HUES64 (cell line): Measurements from ENCODE around the gene ADAMTS20.

Source experiments
- H3K27ac ChIP-seq: 2 replicates; pipeline ENCODE4 v1.7.0; 2013; ENCODE audit warnings: low read depth, low read length, inconsistent platforms
- H3K27me3 ChIP-seq: 2 replicates; pipeline ENCODE4 v1.6.1; 2013; ENCODE audit warnings: mild to moderate bottlenecking, low read length; ENCODE audit not compliant: insufficient read depth
- H3K36me3 ChIP-seq: 2 replicates; pipeline ENCODE4 v1.6.1; 2013; ENCODE audit warnings: mild to moderate bottlenecking, low read length; ENCODE audit not compliant: insufficient read depth
- H3K4me1 ChIP-seq: 2 replicates; pipeline ENCODE4 v1.6.1; 2013; ENCODE audit warnings: mild to moderate bottlenecking, low read length, moderate library complexity; ENCODE audit not compliant: insufficient read depth
- H3K4me3 ChIP-seq: 2 replicates; pipeline ENCODE4 v1.5.1; 2013; ENCODE audit warnings: mild to moderate bottlenecking, low read length, moderate library complexity
- H3K9ac ChIP-seq: 2 replicates; pipeline ENCODE4 v1.6.1; 2013; ENCODE audit warnings: mild to moderate bottlenecking, low read depth, low read length
- H3K9me3 ChIP-seq: 2 replicates; pipeline ENCODE4 v1.6.1; 2013; ENCODE audit warnings: low read depth, low read length; ENCODE audit not compliant: insufficient read depth
- WGBS: fragments of 150-250, 120-280 bp; methylation state at CpG from one replicate; pipeline ENCODE4 v1.1.7; 2013; ENCODE audit warnings: missing lambda C conversion rate; 5-methylcytosine and 5-hydroxymethylcytosine counted together

The ADAMTS20 gene

DNA sequence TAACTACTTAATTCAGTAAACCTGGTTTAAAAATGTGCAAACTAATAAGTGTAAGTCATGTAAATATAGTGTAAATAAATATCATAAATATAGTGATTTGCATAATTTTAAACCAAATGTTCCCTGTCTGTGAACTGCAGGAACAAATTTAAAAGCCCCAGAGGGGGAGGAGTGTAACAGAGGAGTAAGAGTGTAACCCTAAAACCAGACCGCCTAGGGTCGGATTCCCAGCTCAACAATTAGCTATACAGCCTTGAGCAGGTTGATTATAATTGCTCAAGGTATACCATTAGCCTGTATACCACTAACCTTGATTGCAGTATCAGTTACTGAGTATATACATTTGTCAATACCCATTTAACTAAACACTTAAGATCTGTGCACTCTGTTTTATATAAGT lies 218.4 kb downstream of the ADAMTS20 start:
- H3K27ac ChIP-seq, result no peak overlapping the region
- H3K36me3 ChIP-seq, result no peaks in the 10 kb centered on the region
- 92% methylated on average over 2 of the region's 2 CpGs for WGBS
- no peaks in the 10 kb centered on the region for H3K27me3 ChIP-seq
- no peak overlapping the region for H3K9ac ChIP-seq
- H3K9me3 ChIP-seq, result peaks cover 2% of the 10 kb centered on the region; the same call in 1 of the 2 replicates
- H3K4me3 ChIP-seq, result no peak overlapping the region
- peaks cover 13% of the 10 kb centered on the region; the same call in 1 of the 2 replicates for H3K4me1 ChIP-seq

DNA sequence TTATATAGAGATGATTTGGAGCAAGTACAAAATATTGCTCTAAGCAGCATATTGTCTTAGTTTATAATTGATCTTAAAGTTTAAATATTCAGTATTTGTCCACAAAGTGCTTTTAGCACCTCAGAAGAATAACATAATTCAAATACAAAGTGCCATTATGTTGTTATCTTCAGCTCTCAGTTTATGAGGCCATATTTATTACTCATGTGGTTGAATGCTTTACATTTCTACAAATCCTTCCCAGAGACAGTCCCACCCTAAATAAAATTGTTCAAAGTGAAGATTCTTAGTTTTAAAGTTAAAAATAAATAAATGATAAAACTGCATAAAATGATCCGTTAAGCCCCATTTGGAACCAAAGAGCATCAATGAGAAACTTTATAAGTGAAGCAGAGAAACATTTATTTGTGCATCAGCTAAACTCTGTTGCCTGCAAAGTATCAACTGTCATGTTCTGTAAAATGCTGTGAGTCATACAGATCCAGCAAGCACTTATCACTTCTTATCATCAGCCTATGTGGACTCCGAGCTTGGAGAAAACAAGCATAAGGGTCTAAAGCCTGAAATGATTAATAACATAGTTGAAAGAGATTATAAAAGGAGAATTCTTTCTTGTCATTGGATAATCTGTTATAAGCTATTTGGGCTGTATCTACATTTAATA lies 218.9 kb downstream of the ADAMTS20 start:
- peaks cover 2% of the 10 kb centered on the region; the same call in 1 of the 2 replicates for H3K9me3 ChIP-seq
- H3K4me1 ChIP-seq, result peaks cover 8% of the 10 kb centered on the region; the same call in 1 of the 2 replicates
- no peak overlapping the region for H3K9ac ChIP-seq
- no peaks in the 10 kb centered on the region for H3K27me3 ChIP-seq
- no peak overlapping the region for H3K4me3 ChIP-seq
- 100% methylated on average over 2 of the region's 2 CpGs for WGBS
- H3K27ac ChIP-seq, result no peak overlapping the region
- H3K36me3 ChIP-seq, result no peaks in the 10 kb centered on the region

DNA sequence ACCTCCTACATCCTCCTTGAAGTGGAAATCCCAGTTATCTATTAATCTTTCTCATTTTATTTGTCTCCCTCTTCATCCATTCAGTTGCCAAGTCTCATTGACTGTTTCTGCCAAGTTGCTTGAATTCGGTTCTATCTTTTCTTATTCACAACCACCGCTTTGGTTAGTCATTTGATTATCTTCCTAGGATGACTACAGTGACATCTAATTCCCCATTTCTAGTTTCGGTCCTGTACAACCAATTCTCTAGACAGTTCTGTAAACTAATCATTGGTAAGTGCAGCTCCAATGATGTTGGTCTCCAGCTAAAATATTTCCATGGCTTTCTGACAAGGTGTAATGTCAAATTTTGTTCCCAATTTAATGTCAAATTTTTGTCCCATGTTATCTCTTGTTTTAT lies 220.1 kb downstream of the ADAMTS20 start:
- no peak overlapping the region for H3K4me3 ChIP-seq
- H3K4me1 ChIP-seq, result no peaks in the 10 kb centered on the region
- H3K9ac ChIP-seq, result no peak overlapping the region
- H3K9me3 ChIP-seq, result peaks cover 2% of the 10 kb centered on the region; the same call in 1 of the 2 replicates
- H3K27ac ChIP-seq, result no peak overlapping the region
- no peaks in the 10 kb centered on the region for H3K27me3 ChIP-seq
- 96% methylated on average over 3 of the region's 3 CpGs for WGBS
- H3K36me3 ChIP-seq, result no peaks in the 10 kb centered on the region

DNA sequence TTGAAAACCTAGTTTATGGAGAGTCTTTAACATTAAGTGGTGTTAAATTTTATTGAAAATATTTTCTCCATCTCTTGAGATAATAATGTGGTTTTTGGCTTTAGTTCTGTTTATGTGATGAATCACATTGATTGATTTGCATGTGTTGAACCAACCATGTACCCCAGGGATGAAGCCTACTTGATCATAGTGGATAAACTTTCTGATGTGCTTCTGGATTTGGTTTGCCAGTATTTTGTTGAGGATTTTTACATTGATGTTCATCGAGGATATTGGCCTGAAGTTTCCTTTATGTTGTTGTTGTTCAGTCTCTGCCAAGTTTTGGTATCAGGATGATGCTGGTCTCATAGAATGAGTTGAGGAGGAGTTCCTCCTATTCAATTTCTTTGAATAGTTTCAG lies 222.6 kb downstream of the ADAMTS20 start:
- 97% methylated on average over 1 of the region's 1 CpG for WGBS
- Histone ChIP-seq H3K9ac (no peak overlapping the region), H3K27me3 (no peaks in the 10 kb centered on the region), H3K4me1 (no peaks in the 10 kb centered on the region), H3K9me3 (peaks cover 2% of the 10 kb centered on the region; the same call in 1 of the 2 replicates), H3K36me3 (no peaks in the 10 kb centered on the region), H3K27ac (no peak overlapping the region), H3K4me3 (no peak overlapping the region)

DNA sequence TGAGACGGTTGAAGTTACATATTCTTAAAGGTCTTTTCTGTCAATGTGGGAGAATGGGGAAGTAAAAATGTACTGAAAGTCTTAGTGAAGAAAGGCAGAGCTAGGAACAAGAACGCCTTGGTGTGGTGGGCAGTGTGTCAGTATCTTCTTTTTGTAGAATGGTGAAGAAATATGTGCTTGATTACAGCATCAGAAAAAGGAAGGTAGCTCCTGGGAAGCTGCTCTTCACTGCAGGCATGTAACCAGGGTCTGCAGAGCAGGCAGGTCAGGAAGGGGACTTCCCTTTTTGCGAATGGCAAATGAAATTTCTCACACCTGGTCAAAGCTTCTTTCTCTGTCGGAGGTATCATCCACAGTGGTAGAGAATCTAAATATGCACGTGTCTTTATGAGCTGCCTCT lies 226.2 kb downstream of the ADAMTS20 start:
- no peak overlapping the region for H3K27ac ChIP-seq
- 97% methylated on average over 5 of the region's 5 CpGs for WGBS

DNA sequence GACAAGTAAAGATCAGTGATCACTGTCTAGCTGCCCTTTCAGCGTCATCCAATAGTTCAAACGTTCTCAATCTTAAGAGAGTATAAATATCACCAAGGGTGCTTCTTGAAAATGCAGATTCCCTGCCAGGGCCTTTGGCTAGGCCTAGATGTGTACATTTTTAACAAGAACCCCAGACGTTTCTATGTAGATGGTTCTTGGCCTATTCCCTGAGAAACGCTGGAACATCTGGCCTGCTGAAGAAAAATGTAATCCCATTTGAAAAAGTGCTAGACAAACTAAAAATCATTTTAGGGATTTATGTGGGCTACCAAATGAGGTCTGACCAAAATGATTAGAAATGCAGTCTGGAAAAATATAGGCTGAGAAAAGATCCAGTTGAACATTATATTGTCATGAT lies 231.7 kb downstream of the ADAMTS20 start:
- Histone ChIP-seq H3K4me1 (peaks cover 5% of the 10 kb centered on the region; the same call in 1 of the 2 replicates), H3K27me3 (no peaks in the 10 kb centered on the region), H3K4me3 (no peak overlapping the region), H3K36me3 (no peaks in the 10 kb centered on the region), H3K27ac (no peak overlapping the region), H3K9ac (no peak overlapping the region), H3K9me3 (no peaks in the 10 kb centered on the region)
- WGBS, result 96% methylated on average over 4 of the region's 4 CpGs

More for the DNA sequence above, 226.2 kb downstream of the ADAMTS20 start:
- Histone ChIP-seq H3K9ac (no peak overlapping the region), H3K4me3 (no peak overlapping the region), H3K27me3 (no peaks in the 10 kb centered on the region), H3K9me3 (no peaks in the 10 kb centered on the region; the same call in 1 of the 2 replicates), H3K36me3 (no peaks in the 10 kb centered on the region), H3K4me1 (no peaks in the 10 kb centered on the region)

DNA sequence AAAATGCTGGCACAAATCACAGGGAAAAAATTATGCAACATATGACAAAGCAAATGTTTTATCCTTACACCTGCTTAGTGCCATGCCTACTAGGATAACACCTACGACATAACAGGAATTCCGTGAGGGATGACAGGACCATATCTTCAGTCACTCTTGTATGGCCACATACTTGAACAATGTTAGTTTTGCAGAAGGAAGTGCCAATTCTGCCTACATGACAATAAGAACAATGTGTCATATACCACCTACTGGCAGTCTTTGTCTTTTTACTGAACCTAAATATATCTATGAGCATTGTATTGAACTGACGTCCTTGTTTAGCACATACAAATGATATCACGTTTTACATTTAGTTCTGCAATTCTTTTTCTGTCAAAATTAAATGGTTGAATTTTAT lies 234.0 kb downstream of the ADAMTS20 start:
- Histone ChIP-seq H3K27ac (no peak overlapping the region), H3K9me3 (no peaks in the 10 kb centered on the region), H3K4me3 (no peak overlapping the region), H3K4me1 (peaks cover 5% of the 10 kb centered on the region; the same call in 1 of the 2 replicates), H3K36me3 (no peaks in the 10 kb centered on the region), H3K27me3 (no peaks in the 10 kb centered on the region), H3K9ac (no peak overlapping the region)
- 93% methylated on average over 2 of the region's 4 CpGs for WGBS

DNA sequence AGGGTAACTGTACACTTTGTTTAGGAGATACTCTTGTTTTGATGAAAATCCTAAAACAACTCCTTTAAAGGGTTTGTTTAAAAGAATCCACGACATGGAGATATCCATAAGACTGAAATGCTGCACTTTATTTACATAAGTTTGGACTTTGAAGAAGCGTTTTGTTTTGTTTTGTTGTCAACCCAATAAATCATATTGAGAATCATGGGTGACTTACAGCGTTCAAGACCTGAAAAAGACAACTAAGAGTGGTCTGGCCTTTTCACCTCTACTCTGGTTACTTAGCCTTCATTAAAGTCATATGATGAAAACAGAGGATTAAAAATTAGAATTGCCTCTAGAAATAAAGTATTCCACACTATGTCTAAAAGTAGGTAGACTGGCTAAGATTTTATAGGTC lies 234.8 kb downstream of the ADAMTS20 start:
- Histone ChIP-seq H3K27me3 (no peaks in the 10 kb centered on the region), H3K9ac (no peak overlapping the region), H3K4me1 (peaks cover 5% of the 10 kb centered on the region; the same call in 1 of the 2 replicates), H3K36me3 (no peaks in the 10 kb centered on the region), H3K27ac (no peak overlapping the region), H3K4me3 (no peak overlapping the region), H3K9me3 (no peaks in the 10 kb centered on the region)
- 96% methylated on average over 3 of the region's 3 CpGs for WGBS

DNA sequence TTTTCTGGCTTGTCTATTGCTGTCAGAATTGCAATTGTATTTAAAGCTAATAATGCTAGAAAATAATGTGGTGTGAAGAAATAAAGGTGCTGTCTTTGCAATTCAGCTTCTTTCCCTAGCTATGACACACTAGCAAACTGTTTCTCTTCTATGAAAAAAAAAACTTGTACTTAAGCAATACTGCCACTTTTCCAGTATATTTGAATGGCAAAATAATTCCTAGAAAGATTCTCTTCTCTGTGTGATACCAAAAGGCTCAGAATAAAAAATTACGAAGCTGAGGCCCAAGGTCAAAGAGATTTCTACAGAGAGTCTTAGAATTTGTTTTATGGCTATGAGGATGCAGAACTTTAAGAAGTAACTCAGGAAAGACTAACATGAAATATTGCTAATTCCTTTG lies 235.5 kb downstream of the ADAMTS20 start:
- Histone ChIP-seq H3K9me3 (no peaks in the 10 kb centered on the region), H3K9ac (no peak overlapping the region), H3K27ac (no peak overlapping the region), H3K36me3 (no peaks in the 10 kb centered on the region), H3K4me3 (no peak overlapping the region), H3K4me1 (peaks cover 5% of the 10 kb centered on the region; the same call in 1 of the 2 replicates), H3K27me3 (no peaks in the 10 kb centered on the region)
- 82% methylated on average over 1 of the region's 1 CpG for WGBS

DNA sequence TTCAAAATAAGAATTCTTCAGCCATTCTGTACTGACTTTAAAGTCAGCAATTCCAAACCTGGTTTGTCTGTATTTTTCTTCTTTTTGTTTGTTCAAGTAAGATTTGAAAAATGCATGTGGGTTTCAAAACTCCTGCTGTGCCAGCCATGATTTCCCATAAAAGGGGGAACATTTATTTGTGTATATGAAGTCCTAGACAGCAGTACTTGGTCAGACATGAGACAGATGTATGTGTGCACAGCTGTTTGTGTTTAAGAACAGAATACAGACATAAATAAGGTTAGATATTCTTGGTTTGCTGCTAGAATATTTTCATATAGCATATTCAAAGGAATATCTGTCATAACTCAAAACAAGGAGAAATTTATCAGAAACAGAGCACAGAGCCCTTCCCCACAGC lies 236.0 kb downstream of the ADAMTS20 start:
- H3K9ac ChIP-seq, result no peak overlapping the region
- no peak overlapping the region for H3K27ac ChIP-seq
- peaks cover 5% of the 10 kb centered on the region; the same call in 1 of the 2 replicates for H3K4me1 ChIP-seq
- H3K9me3 ChIP-seq, result no peaks in the 10 kb centered on the region
- no peak overlapping the region for H3K4me3 ChIP-seq
- H3K36me3 ChIP-seq, result no peaks in the 10 kb centered on the region
- no peaks in the 10 kb centered on the region for H3K27me3 ChIP-seq

DNA sequence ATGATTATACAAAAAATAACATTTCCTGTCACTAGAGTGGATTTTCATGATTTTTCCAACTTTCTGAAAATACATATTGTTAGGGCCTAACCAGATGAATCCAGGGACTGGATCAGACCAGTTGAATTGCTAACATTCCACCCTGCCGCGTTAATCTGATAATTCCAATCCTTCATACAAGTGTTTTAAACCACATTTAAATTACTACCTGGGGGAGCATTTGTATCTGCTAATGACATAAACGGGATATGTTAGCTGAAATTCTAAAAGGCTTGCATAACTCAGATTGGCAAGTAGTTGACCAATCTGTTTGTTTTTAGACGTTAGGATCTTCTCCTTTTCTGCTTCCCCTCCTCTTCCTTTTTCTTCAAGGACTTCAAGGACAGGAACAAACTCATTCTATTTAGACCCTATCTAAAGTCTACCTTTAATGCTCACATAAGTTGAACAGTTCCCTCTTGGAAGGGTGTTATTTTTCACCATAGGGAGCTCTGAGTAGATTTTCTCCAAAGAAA lies 239.0 kb downstream of the ADAMTS20 start:
- H3K9ac ChIP-seq, result no peak overlapping the region
- no peaks in the 10 kb centered on the region for H3K9me3 ChIP-seq
- WGBS, result 96% methylated on average over 4 of the region's 4 CpGs
- H3K27me3 ChIP-seq, result no peaks in the 10 kb centered on the region
- peaks cover 3% of the 10 kb centered on the region; the same call in 1 of the 2 replicates for H3K4me1 ChIP-seq
- H3K36me3 ChIP-seq, result no peaks in the 10 kb centered on the region
- H3K27ac ChIP-seq, result no peak overlapping the region
- no peak overlapping the region for H3K4me3 ChIP-seq
